HFFc6 (cell line): ENCODE data around the gene SLC6A3. TPM values are rescaled to one million over a fixed set of nuclear protein-coding genes. Genes with fewer than 3 reads are reported as not detected.

ENCODE experiments used
- DNase-seq: peaks from one replicate; pipeline ENCODE4 v3.0.0-alpha.2; 2018
- H3K27ac Mint-ChIP-seq: 2 replicates; pipeline ENCODE4 v1.8.0; 2020; ENCODE audit warnings: mild to moderate bottlenecking, mixed read lengths
- H3K27me3 Mint-ChIP-seq: 2 replicates; pipeline ENCODE4 v1.8.0; 2021; ENCODE audit warnings: mild to moderate bottlenecking, moderate library complexity, mixed read lengths; ENCODE audit not compliant: insufficient read depth
- H3K36me3 Mint-ChIP-seq: 2 replicates; pipeline ENCODE4 v1.8.0; 2021; ENCODE audit warnings: low read depth, mixed read lengths
- H3K4me1 Mint-ChIP-seq: 2 replicates; pipeline ENCODE4 v1.8.0; 2020; ENCODE audit warnings: low read depth, mixed read lengths
- H3K4me3 Mint-ChIP-seq: 2 replicates; pipeline ENCODE4 v1.8.0; 2020; ENCODE audit warnings: mild to moderate bottlenecking, moderate library complexity, mixed read lengths
- H3K9me3 Mint-ChIP-seq: 2 replicates; pipeline ENCODE4 v1.8.0; 2020; ENCODE audit warnings: mild to moderate bottlenecking, mixed read lengths
- CTCF ChIP-seq: fragments of 200-600 bp; sonication (generic); IDR thresholded peaks from 2 replicates; pipeline ENCODE4 v1.5.0; 2021; ENCODE audit warnings: antibody characterized with exemption, mild to moderate bottlenecking
- total RNA-seq, 6 experiments: library from RNA; stranded (reverse); fragmentation: NEBNext Ultra II Directional; extraction: Animal tissue kit (Norgen Biotek cat#: 25700); gene quantifications; 2 replicates in 1 of 6; 3 replicates in 5 of 6; pipeline ENCODE4 v1.2.3, GENCODE V29; 2021

SLC6A3 gene
- total RNA-seq, 6 experiments from 2014 or later, result not detected

- peaks cover 15% of the 10 kb centered on the region for H3K27me3 Mint-ChIP-seq
- H3K36me3 Mint-ChIP-seq, result peaks cover 23% of the 10 kb centered on the region
- no peak overlapping the region for H3K27ac Mint-ChIP-seq
These were observed 14.0 kb downstream of the SLC6A3 start for GRCh38 chr5:1431021-1431811.

DNA sequence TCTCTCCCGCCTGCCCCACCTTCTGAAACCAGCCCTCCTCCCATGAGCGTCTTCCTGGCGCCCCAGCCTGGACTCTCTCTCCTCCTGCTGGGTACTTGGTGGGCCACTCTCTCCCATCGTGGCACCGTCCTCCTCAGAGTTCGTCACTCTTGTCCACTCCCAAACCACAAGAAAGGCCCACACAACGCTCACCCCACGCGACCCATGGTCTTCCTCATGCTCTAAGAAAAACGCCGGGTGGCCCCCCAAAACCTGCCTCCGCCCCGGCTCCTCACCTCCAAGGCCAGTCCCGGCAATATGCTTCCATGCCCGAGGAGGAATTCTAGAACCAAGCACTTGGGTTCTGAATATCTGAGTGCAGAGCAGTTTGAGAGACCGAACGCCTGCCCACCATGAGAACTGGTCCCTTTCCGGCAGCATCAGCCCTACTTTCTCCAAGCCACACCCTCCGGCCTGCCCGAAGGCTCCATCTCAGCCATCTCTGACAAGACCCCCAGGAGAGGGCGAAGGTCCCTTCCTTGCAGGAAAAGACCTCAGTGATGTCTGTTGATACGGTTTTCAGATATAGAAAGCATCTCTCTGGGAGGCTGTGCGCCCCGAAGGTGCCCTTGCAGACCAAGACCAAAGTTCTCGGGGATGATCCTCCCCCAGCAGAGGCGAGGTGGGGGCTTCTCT, 15.0 kb downstream of the SLC6A3 start:
- TF ChIP-seq CTCF, result no peak
- DNase-seq, result no peak
- peaks cover 52% of the 10 kb centered on the region for H3K9me3 Mint-ChIP-seq

More at GRCh38 chr5:1431021-1431811, 14.0 kb downstream of the SLC6A3 start:
- TF ChIP-seq CTCF, result no peak
- no peaks in the 10 kb centered on the region for H3K4me1 Mint-ChIP-seq
- H3K9me3 Mint-ChIP-seq, result peaks cover 52% of the 10 kb centered on the region
- no peak for DNase-seq
- no peak overlapping the region for H3K4me3 Mint-ChIP-seq

DNA sequence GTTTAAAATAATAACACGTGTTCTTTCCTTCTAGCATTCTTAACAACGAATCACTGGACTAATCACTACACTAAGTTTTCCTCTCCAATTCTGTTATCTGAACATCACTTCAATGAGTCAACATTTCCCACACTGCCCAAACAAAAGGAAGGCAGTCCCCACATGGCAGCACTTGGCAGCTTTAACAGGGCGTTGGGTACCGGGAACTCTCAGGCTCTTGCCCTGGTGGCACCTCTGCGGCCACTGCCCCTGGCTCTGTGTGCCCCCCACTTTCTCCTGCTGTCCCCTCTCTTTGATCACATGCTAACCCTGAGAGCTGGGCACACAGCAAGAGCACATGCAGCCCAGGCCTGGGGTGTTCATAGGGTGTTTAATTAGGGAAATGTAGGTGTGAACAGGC, 15.7 kb downstream of the SLC6A3 start:
- no peak overlapping the region for H3K27ac Mint-ChIP-seq
- no peak overlapping the region for H3K4me3 Mint-ChIP-seq
- peaks cover 52% of the 10 kb centered on the region for H3K9me3 Mint-ChIP-seq
- DNase-seq, result no peak
- no peaks in the 10 kb centered on the region for H3K4me1 Mint-ChIP-seq
- TF ChIP-seq CTCF, result no peak
- H3K27me3 Mint-ChIP-seq, result peaks cover 18% of the 10 kb centered on the region
- peaks cover 23% of the 10 kb centered on the region for H3K36me3 Mint-ChIP-seq

More for the DNA sequence above, 15.0 kb downstream of the SLC6A3 start:
- peaks cover 23% of the 10 kb centered on the region for H3K36me3 Mint-ChIP-seq
- no peaks in the 10 kb centered on the region for H3K4me1 Mint-ChIP-seq
- H3K27me3 Mint-ChIP-seq, result peaks cover 18% of the 10 kb centered on the region
- no peak overlapping the region for H3K4me3 Mint-ChIP-seq
- no peak overlapping the region for H3K27ac Mint-ChIP-seq

GRCh38 chr5:1429066-1429465, 16.2 kb downstream of the SLC6A3 start:
- DNase-seq, result no peak

DNA sequence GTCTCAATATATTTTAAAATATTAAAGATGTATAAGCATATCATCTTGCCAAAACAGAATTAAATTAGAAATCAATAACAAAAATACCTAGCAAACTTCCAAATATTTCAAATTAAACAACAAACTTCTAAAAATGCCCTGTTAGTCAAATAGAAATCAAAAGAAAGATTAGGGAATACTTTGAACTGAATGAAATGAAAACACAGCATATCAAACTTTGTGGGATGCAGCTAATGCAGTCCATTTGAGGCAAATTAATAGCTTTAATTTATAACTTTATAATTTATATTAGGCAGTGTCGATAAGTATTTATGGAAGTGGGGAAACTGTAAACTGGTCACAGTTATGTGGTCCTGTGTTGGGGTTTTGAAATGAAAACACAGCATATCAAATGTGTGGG, 17.1 kb downstream of the SLC6A3 start:
- H3K9me3 Mint-ChIP-seq, result peaks cover 51% of the 10 kb centered on the region
- no peak for TF ChIP-seq CTCF
- H3K4me3 Mint-ChIP-seq, result no peak overlapping the region
- peaks cover 23% of the 10 kb centered on the region for H3K36me3 Mint-ChIP-seq
- no peak for DNase-seq
- peaks cover 18% of the 10 kb centered on the region for H3K27me3 Mint-ChIP-seq
- H3K4me1 Mint-ChIP-seq, result no peaks in the 10 kb centered on the region
- no peak overlapping the region for H3K27ac Mint-ChIP-seq

More at GRCh38 chr5:1429066-1429465, 16.2 kb downstream of the SLC6A3 start:
- H3K27ac Mint-ChIP-seq, result no peak overlapping the region
- no peaks in the 10 kb centered on the region for H3K4me1 Mint-ChIP-seq
- TF ChIP-seq CTCF, result no peak
- H3K27me3 Mint-ChIP-seq, result peaks cover 18% of the 10 kb centered on the region
- H3K9me3 Mint-ChIP-seq, result peaks cover 57% of the 10 kb centered on the region
- H3K36me3 Mint-ChIP-seq, result peaks cover 23% of the 10 kb centered on the region
- H3K4me3 Mint-ChIP-seq, result no peak overlapping the region
